Activated T-helper 1 cell treated with anti-CD3 and anti-CD28 coated beads, Interleukin-2, amount 50 U/mL, for 16 hours (primary cell): ENCODE results near the gene THPO.

Source experiments
- DNase-seq, 2 donors: peaks; one replicate each; pipeline ENCODE4 v3.0.0-alpha.2; 2020; ENCODE audit warnings: low read depth in 1 of 2, low spot score in 1 of 2

Gene THPO

GRCh38 chr3:184335291-184335660, 42.7 kb downstream of the THPO start:
- DNase-seq = no peak

DNA sequence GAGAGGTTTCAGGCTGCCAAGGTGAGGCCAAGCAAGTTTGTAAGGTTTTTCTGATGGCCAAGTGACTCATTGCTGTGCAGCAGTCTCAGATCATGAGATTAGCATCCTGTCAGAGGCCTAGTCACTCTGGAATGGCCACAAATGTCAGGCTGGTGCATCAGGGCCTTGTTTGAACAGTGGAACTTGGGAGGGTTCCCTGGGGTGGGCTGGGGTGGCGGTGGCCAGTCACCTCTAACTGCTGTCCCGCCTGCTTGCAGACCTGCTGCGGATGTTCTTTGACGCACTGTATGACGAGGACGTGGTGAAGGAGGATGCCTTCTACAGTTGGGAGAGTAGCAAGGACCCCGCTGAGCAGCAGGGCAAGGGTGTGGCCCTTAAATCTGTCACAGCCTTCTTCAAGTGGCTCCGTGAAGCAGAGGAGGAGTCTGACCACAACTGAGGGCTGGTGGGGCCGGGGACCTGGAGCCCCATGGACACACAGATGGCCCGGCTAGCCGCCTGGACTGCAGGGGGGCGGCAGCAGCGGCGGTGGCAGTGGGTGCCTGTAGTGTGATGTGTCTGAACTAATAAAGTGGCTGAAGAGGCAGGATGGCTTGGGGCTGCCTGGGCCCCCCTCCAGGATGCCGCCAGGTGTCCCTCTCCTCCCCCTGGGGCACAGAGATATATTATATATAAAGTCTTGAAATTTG, 43.4 kb downstream of the THPO start:
- DNase-seq = no peak

GRCh38 chr3:184333700-184334099, 44.3 kb downstream of the THPO start:
- DNase-seq = no peak

DNA sequence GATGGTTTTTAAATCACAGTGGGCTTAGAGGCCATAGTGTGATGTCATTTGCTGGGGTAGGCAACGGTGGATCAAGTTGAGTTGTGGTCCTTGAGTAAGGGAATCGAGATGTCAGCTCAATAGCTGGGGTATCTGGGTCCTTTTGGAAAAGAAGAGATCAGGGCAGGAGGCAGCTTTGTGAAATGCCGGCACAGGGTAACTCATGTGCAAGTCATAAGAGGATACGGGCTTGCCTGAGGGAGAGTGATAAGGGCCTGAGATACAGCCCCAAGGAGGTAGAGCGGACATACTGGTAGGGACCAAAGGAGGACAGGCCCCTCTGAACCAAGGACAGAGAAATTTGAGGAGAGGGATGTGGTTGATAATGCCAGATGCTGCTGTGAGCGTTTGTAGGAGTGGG, 44.8 kb downstream of the THPO start:
- DNase-seq = no peak

DNA sequence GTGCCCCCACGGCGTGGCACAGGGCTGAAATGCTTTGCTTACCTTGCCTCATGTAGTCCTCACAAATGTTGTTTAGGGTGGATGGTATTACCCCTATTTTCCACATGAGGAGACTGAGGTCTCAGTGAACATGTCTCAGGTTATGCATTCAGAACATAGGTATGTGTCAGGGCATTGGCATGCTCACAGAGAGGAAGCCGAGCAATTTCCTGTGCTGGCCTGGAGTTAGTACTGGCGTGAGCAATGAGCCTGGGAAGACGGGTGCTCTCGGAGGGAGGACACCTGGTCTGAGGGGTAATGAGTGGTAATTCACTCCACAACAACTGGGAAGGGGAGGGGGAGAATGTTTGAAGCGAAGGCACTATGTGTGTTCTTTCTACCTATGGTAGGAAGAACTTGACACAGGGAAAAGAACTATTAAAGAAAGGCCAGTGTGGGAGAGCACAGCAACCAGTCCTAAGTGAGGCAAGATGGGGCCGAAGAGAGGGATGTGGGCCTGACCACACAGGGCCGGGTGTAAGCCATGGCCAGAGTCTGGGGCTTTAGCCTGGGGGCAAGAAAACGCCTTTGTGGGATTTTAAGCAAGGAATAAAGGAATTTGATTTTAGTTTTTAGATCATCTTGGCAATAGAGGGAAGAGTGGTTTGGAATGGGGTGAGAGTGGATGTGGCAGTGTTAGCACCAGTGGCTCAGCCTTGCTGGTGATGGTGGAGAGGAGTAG, 45.5 kb downstream of the THPO start:
- no peak for DNase-seq

DNA sequence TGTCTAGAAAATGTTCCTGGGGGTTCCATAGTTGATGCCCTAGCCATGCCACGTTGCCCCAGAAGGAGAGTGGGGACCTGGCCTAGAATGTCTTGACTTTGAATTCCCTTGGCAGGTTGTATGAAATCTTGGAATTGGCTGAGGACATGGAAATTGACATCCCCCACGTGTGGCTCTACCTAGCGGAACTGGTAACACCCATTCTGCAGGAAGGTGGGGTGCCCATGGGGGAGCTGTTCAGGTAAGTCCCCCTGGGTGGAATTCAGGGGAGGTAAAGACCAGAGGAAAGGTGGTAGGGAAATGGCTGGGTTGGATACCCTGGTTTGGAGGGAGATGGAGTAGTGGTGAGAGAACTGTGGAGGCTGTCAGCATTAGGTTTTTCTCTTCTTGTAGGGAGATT, 49.5 kb downstream of the THPO start:
- DNase-seq = no peak

- no peak for DNase-seq
Observed at GRCh38 chr3:184327171-184327570, 50.8 kb downstream of the THPO start.

- DNase-seq = no peak
Observed at GRCh38 chr3:184325715-184326369, 52.2 kb downstream of the THPO start.

- DNase-seq = no peak
Observed at GRCh38 chr3:184325269-184325668, 52.7 kb downstream of the THPO start.

DNA sequence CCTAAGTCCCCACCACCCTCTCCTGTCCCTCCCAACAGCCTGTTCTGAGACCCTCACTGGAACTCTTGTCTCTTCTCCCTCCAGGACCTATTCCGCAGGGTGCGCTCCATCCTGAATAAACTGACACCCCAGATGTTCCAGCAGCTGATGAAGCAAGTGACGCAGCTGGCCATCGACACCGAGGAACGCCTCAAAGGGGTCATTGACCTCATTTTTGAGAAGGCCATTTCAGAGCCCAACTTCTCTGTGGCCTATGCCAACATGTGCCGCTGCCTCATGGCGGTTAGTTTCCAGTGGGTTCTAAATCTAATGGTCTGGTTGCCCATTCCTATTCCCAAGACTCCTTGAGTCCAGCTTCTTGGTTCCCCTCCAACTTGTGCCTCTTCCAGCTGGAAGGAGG, 54.3 kb downstream of the THPO start:
- no peak for DNase-seq

DNA sequence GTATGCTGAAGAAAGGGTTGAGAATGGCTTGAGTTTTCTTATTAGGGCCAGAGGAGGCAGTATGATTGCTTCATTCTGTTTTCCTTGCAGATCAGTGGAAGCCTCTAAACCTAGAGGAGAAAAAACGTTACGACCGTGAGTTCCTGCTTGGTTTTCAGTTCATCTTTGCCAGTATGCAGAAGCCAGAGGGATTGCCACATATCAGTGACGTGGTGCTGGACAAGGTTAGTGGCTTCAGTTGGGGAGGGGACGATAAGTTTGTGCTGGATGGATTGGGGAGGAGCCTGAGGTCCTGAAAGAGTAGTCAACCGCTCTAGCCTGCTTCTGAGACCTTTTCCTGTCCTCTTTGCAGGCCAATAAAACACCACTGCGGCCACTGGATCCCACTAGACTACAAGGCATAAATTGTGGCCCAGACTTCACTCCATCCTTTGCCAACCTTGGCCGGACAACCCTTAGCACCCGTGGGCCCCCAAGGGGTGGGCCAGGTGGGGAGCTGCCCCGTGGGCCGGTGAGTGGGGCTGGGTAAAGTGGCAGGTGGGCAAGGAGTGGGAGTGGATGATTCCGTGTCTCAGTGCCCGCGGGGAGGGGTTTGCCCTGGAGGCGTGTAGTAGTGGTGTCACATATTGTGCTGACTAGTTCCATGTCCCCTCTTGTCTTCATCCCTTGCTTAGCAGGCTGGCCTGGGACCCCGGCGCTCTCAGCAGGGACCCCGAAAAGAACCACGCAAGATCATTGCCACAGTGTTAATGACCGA, 55.1 kb downstream of the THPO start:
- no peak for DNase-seq
